ENCODE data around the gene CYFIP1. TPM values are rescaled to one million over a fixed set of nuclear protein-coding genes. Genes with fewer than 3 reads are reported as not detected.

Gene CYFIP1
- total and polyA plus RNA-seq, 2 of the 8 experiments (the other 6 are each of a cell fraction or from before 2014, with no cell fraction given) = 38.6 to 81.7 TPM

- Histone ChIP-seq H3K27me3 (replicated peaks in 1 of 4; ENCODE audit: control insufficient read depth in 3 of 4, extremely low read depth in 1 of 4, insufficient read depth in 3 of 4, low read length in 3 of 4) (no peaks in the 10 kb centered on the region), H3K23ac (ENCODE audit: insufficient read length) (no peak overlapping the region), H3K4me1 (replicated peaks in 1 of 4; ENCODE audit: control insufficient read depth in 3 of 4, insufficient read depth in 4 of 4, low read length in 3 of 4) (no peaks in the 10 kb centered on the region), H2BK5ac (ENCODE audit: low read depth, low read length) (no peak overlapping the region), H3K14ac (ENCODE audit: insufficient read length) (no peak overlapping the region), H3K18ac (ENCODE audit: extremely low read depth, low read length) (no peak overlapping the region), H4K20me1 (replicated peaks in 1 of 2; ENCODE audit: control insufficient read depth in 1 of 2, insufficient read depth in 2 of 2, low read length in 2 of 2) (no peaks in the 10 kb centered on the region), H4K5ac (ENCODE audit: insufficient read length, low read depth, low read length) (no peak overlapping the region), H3K56ac (replicated peaks; ENCODE audit: insufficient read length, low read depth, low read length) (no peak overlapping the region), H2BK120ac (replicated peaks; ENCODE audit: low read depth, low read length) (no peak overlapping the region), H4K8ac (ENCODE audit: extremely low read depth, insufficient read depth, low read length) (no peak overlapping the region), H3K79me2 (ENCODE audit: control insufficient read depth in 1 of 2, insufficient read depth in 2 of 2, low read length in 2 of 2) (no peaks in the 10 kb centered on the region), H2BK20ac (ENCODE audit: low read length) (no peak overlapping the region), H3K9me3 (ENCODE audit: insufficient read depth in 2 of 2, low read depth in 1 of 2, low read length in 1 of 2) (no peaks in the 10 kb centered on the region), H3K4me2 (ENCODE audit: insufficient read depth in 1 of 2, low read depth in 2 of 2, low read length in 2 of 2) (no peak overlapping the region), H3K4me3 (ENCODE audit: extremely low read depth in 1 of 4, insufficient read depth in 2 of 4, low read depth in 3 of 4, low read length in 4 of 4) (no peak overlapping the region), H2BK15ac (ENCODE audit: low read length) (no peak overlapping the region), H3K36me3 (ENCODE audit: control insufficient read depth in 2 of 4, insufficient read depth in 4 of 4, low read length in 3 of 4) (peaks cover 4 to 28% (median 10%) of the 10 kb centered on the region in 4 experiments; a peak in 6 of 8 replicates), H2AK5ac (ENCODE audit: low read depth, low read length) (no peak overlapping the region), H3K79me1 (ENCODE audit: low read depth, low read length) (no peaks in the 10 kb centered on the region), H3K23me2 (ENCODE audit: low read depth, low read length) (no peaks in the 10 kb centered on the region), H3K4ac (replicated peaks; ENCODE audit: insufficient read length, low read depth, low read length) (no peak overlapping the region), H3K27ac (ENCODE audit: low read depth, low read length) (no peak overlapping the region), H2BK12ac (ENCODE audit: low read depth, low read length) (no peak overlapping the region), H3K9ac (replicated peaks in 1 of 4; ENCODE audit: extremely low read depth in 1 of 4, low read depth in 3 of 4, low read length in 3 of 4) (no peak overlapping the region), H4K91ac (replicated peaks; ENCODE audit: insufficient read length, low read length) (no peak overlapping the region), H2AFZ (ENCODE audit: low read length) (no peak overlapping the region)
- TF ChIP-seq CEBPB (IDR thresholded peaks at IDR 0.05; ENCODE audit: low read depth, low read length) = no peak
- TF ChIP-seq SAP30 (IDR thresholded peaks at IDR 0.05; ENCODE audit: insufficient read depth, insufficient replicate concordance, low read length) = no peak
- no peak for TF ChIP-seq ATF2 (IDR thresholded peaks at IDR 0.05; ENCODE audit: low read length)
- TF ChIP-seq SP4 (IDR thresholded peaks at IDR 0.05; ENCODE audit: low read length) = no peak
- TF ChIP-seq E2F6 (IDR thresholded peaks at IDR 0.05) = no peak
- TF ChIP-seq CREB1 (IDR thresholded peaks at IDR 0.05) = no peak
- TF ChIP-seq NRF1 (IDR thresholded peaks at IDR 0.05; ENCODE audit: low read depth, low read length) = no peak
- WGBS, 2 experiments (ENCODE audit: extremely low coverage in 1 of 2, insufficient coverage in 1 of 2, insufficient read length in 1 of 2, insufficient replicate concordance in 2 of 2, low coverage in 1 of 2, low lambda C conversion rate in 2 of 2, missing lambda C conversion rate in 1 of 2) = 78% methylated on average over 5 of the region's 5 CpGs; no CpG with 5 or more reads in 1 of the 2 experiments
- POLR2A ChIA-PET (ENCODE audit: partially characterized antibody) = interaction anchor here (1.3 to 1.7 kb wide), 3 partner anchors 10 to 19 kb away, joined by 3 to 5 read pairs (median 4); no protein-coding TSS in a partner anchor
- CTCF ChIA-PET (ENCODE audit: partially characterized antibody) = interaction anchor here (0.6 to 3.3 kb wide), 3 partner anchors 8 to 33 kb away, joined by 3 to 14 read pairs (median 3); no protein-coding TSS in a partner anchor
- DNase-seq (ENCODE audit: low read depth in 1 of 2, low spot score in 2 of 2) = no peak
- FAIRE-seq = no peak
Observed at GRCh38 chr15:23003736-23004135, 23.6 kb upstream of the CYFIP1 start.

Measured in H1 (cell line).